Thyroid gland (tissue), 4 donors: ENCODE data around the gene TBC1D2B.

Source experiments
- CTCF ChIP-seq, 6 experiments: fragments of 200-600 bp in 3 of 6; fragments of 450-650 bp in 3 of 6; sonication (generic) in 3 of 6; IDR thresholded peaks; one replicate each; pipeline ENCODE4 v1.5.1; 2016 to 2019; ENCODE audit warnings: antibody characterized with exemption in 6 of 6, mild to moderate bottlenecking in 2 of 6, inconsistent platforms in 1 of 6, moderate library complexity in 1 of 6
- POLR2A ChIP-seq, 2 donors: fragments of 450-650 bp; IDR thresholded peaks; one replicate each; pipeline ENCODE4 v1.6.1; 2017; ENCODE audit warnings: antibody characterized with exemption in 2 of 2, mild to moderate bottlenecking in 2 of 2, moderate library complexity in 1 of 2

GRCh38 chr15:78055919-78056713 is 21.4 kb downstream of the TBC1D2B start:
- TF ChIP-seq POLR2A (IDR thresholded peaks at IDR 0.05) (no peak), CTCF (IDR thresholded peaks at IDR 0.05) (no peak)
